Osteoblast (primary cell): ENCODE measurements around the gene ACTR2. TPM values are rescaled to one million over a fixed set of nuclear protein-coding genes. Genes with fewer than 3 reads are reported as not detected.
A peak's percentile ranks its signal among the peaks of the same experiment; 100 is the strongest.
"Not testable (repeated sequence)": the region's sequence is repeated elsewhere in the genome, so short reads cannot be mapped to it uniquely, and the experiment has no call there.

ENCODE experiments used
- DNase-seq: peaks from one replicate; pipeline ENCODE4 v3.0.0; 2011; ENCODE audit warnings: low spot score, mixed read lengths; ENCODE audit not compliant: insufficient read length; ENCODE audit errors: missing footprints
- H2AFZ ChIP-seq: 2 replicates; pipeline ENCODE4 v1.6.0; 2011; ENCODE audit warnings: mild to moderate bottlenecking, low read length
- H3K27ac ChIP-seq: 2 replicates; pipeline ENCODE4 v1.5.1; 2011; ENCODE audit warnings: mild to moderate bottlenecking, low read depth, low read length, moderate library complexity
- H3K27me3 ChIP-seq: 2 replicates; pipeline ENCODE4 v1.6.0; 2012; ENCODE audit warnings: mild to moderate bottlenecking, control low read depth, inconsistent platforms, low read length, moderate library complexity; ENCODE audit not compliant: insufficient read depth
- H3K36me3 ChIP-seq: 2 replicates; pipeline ENCODE4 v1.5.1; 2011; ENCODE audit warnings: mild to moderate bottlenecking, low read length, control low read depth, moderate library complexity; ENCODE audit not compliant: insufficient read depth
- H3K4me1 ChIP-seq: 2 replicates; pipeline ENCODE4 v1.5.1; 2011; ENCODE audit warnings: mild to moderate bottlenecking, low read length, control low read depth, moderate library complexity; ENCODE audit not compliant: insufficient read depth
- H3K4me2 ChIP-seq: 2 replicates; pipeline ENCODE4 v1.6.0; 2011; ENCODE audit warnings: mild to moderate bottlenecking, low read length; ENCODE audit not compliant: insufficient read depth
- H3K4me3 ChIP-seq: fragments of 200-600 bp; sonication (generic); 3 replicates; pipeline ENCODE4 v1.5.1; 2012; ENCODE audit warnings: mild to moderate bottlenecking, low read length, inconsistent platforms; ENCODE audit not compliant: insufficient read depth
- H3K79me2 ChIP-seq: 2 replicates; pipeline ENCODE4 v1.6.0; 2012; ENCODE audit warnings: mild to moderate bottlenecking, low read length, control low read depth, inconsistent platforms; ENCODE audit not compliant: insufficient read depth
- H3K9me3 ChIP-seq: 2 replicates; pipeline ENCODE4 v1.5.1; 2011; ENCODE audit warnings: low read depth, low read length, control low read depth
- H4K20me1 ChIP-seq: 2 replicates; pipeline ENCODE4 v1.6.0; 2012; ENCODE audit warnings: mild to moderate bottlenecking, low read length, control low read depth; ENCODE audit not compliant: insufficient read depth
- CTCF ChIP-seq: IDR thresholded peaks from 2 replicates; pipeline ENCODE4 v1.5.1; 2011; ENCODE audit warnings: mild to moderate bottlenecking, low read depth, low read length, moderate library complexity; ENCODE audit errors: extremely low read depth
- total RNA-seq: library from RNA; depleted of rRNA; stranded (reverse); fragments of >200 nt; gene quantifications from 2 replicates; pipeline ENCODE4 v1.2.3, GENCODE V29; 2012

The ACTR2 gene
- total RNA-seq, 1 donor: 110 TPM

GRCh38 chr2:65256054-65256453, 28.4 kb downstream of the ACTR2 start:
- H3K4me3 ChIP-seq: no peak overlapping the region
- peaks cover 74% of the 10 kb centered on the region for H3K79me2 ChIP-seq
- H3K27ac ChIP-seq: peak overlapping the region; percentile 1
- no peak overlapping the region for H2AFZ ChIP-seq
- H3K4me2 ChIP-seq: no peak overlapping the region
- peak; percentile 10 for TF ChIP-seq CTCF
- no peak for DNase-seq
- no peaks in the 10 kb centered on the region for H3K9me3 ChIP-seq
- H3K27me3 ChIP-seq: no peaks in the 10 kb centered on the region
- H4K20me1 ChIP-seq: peaks cover 35% of the 10 kb centered on the region
- peaks cover 74% of the 10 kb centered on the region for H3K36me3 ChIP-seq
- no peaks in the 10 kb centered on the region for H3K4me1 ChIP-seq

GRCh38 chr2:65257866-65258265, 30.2 kb downstream of the ACTR2 start:
- H3K4me1 ChIP-seq, H3K4me3 ChIP-seq, H3K27me3 ChIP-seq, H2AFZ ChIP-seq, H3K4me2 ChIP-seq, H3K27ac ChIP-seq, DNase-seq, H3K9me3 ChIP-seq: not testable (repeated sequence)
- Histone ChIP-seq H4K20me1 (peaks cover 43% of the 10 kb centered on the region), H3K36me3 (peaks cover 69% of the 10 kb centered on the region), H3K79me2 (peaks cover 79% of the 10 kb centered on the region)

GRCh38 chr2:65261676-65262075, 34.0 kb downstream of the ACTR2 start:
- H3K36me3 ChIP-seq: peaks cover 62% of the 10 kb centered on the region
- no peaks in the 10 kb centered on the region for H3K27me3 ChIP-seq
- DNase-seq: no peak
- H2AFZ ChIP-seq: no peak overlapping the region
- no peaks in the 10 kb centered on the region for H3K9me3 ChIP-seq
- peaks cover 8% of the 10 kb centered on the region for H3K4me1 ChIP-seq
- peaks cover 75% of the 10 kb centered on the region for H3K79me2 ChIP-seq
- H3K4me3 ChIP-seq: no peak overlapping the region
- H4K20me1 ChIP-seq: peaks cover 55% of the 10 kb centered on the region
- H3K4me2 ChIP-seq: no peak overlapping the region
- no peak overlapping the region for H3K27ac ChIP-seq
- TF ChIP-seq CTCF: no peak

GRCh38 chr2:65263262-65263661, 35.6 kb downstream of the ACTR2 start:
- H3K36me3 ChIP-seq: peaks cover 76% of the 10 kb centered on the region
- TF ChIP-seq CTCF: no peak

More at GRCh38 chr2:65263262-65263661, 35.6 kb downstream of the ACTR2 start:
- H2AFZ ChIP-seq: no peak overlapping the region
- no peak overlapping the region for H3K27ac ChIP-seq
- no peak overlapping the region for H3K4me2 ChIP-seq
- peaks cover 62% of the 10 kb centered on the region for H4K20me1 ChIP-seq
- no peak overlapping the region for H3K4me3 ChIP-seq
- H3K79me2 ChIP-seq: peaks cover 77% of the 10 kb centered on the region
- no peak for DNase-seq
- peaks cover 8% of the 10 kb centered on the region for H3K4me1 ChIP-seq
- H3K9me3 ChIP-seq: no peaks in the 10 kb centered on the region
- no peaks in the 10 kb centered on the region for H3K27me3 ChIP-seq
